ENCODE results near the gene SPECC1. TPM values are rescaled to one million over a fixed set of nuclear protein-coding genes. Genes with fewer than 3 reads are reported as not detected.

SPECC1 gene
- polyA plus RNA-seq, 3 donors = 36.0 to 58.4 (median 50.5) TPM

GRCh38 chr17:20210614-20211013, 201.5 kb downstream of the SPECC1 start:
- peaks cover 62 to 92% of the 10 kb centered on the region in 2 donors for H3K36me3 ChIP-seq (replicated peaks in 1 of 2; ENCODE audit: control insufficient read depth in 1 of 2, insufficient read depth in 2 of 2, low read length in 2 of 2)
- no peaks in the 10 kb centered on the region for H3K4me1 ChIP-seq (ENCODE audit: control insufficient read depth in 1 of 2, insufficient read depth in 2 of 2, low read length in 2 of 2)
- TF ChIP-seq CTCF (IDR thresholded peaks at IDR 0.05) = no peak
- Mint-ChIP-seq H3K36me3 (peaks cover 56 to 89% of the 10 kb centered on the region in 2 donors), H3K27ac (peak overlapping the region in 1 of 7 donors; percentile 42), H3K27me3 (ENCODE audit: low read depth in 3 of 3) (no peaks in the 10 kb centered on the region), H3K4me1 (no peaks in the 10 kb centered on the region), H3K9me3 (peaks cover 0 to 3% (median 0%) of the 10 kb centered on the region in 7 donors), H3K4me3 (no peak overlapping the region)
- no peak overlapping the region for H2AFZ ChIP-seq (ENCODE audit: insufficient read depth, low read depth, low read length, poor library complexity, severe bottlenecking)
- intact Hi-C loops (cut with micrococcal nuclease) = no loop called here
- H3K4me3 ChIP-seq (replicated peaks in 1 of 3; ENCODE audit: low read depth in 2 of 3, low read length in 3 of 3) = no peak overlapping the region
- H4K20me1 ChIP-seq (ENCODE audit: insufficient read depth, low read length) = peaks cover 38% of the 10 kb centered on the region
- H3K27me3 ChIP-seq (ENCODE audit: control insufficient read depth in 2 of 2, insufficient read depth in 2 of 2, low read length in 2 of 2) = no peaks in the 10 kb centered on the region
- DNase-seq = no peak
- peaks cover 36% of the 10 kb centered on the region for H3K79me2 ChIP-seq (ENCODE audit: insufficient read depth, low read length)
- no peak overlapping the region for H3K9ac ChIP-seq (ENCODE audit: insufficient read depth, low read length, poor library complexity, severe bottlenecking)
- H3K4me2 ChIP-seq (replicated peaks; ENCODE audit: extremely low read depth, low read length, poor library complexity, severe bottlenecking) = no peak overlapping the region
- 100% methylated on average over 7 of the region's 8 CpGs for WGBS (ENCODE audit: insufficient coverage)
- no peak overlapping the region for H3K27ac ChIP-seq (ENCODE audit: low read depth in 1 of 2, low read length in 2 of 2)
- no peaks in the 10 kb centered on the region for H3K9me3 ChIP-seq (replicated peaks in 1 of 2; ENCODE audit: control insufficient read depth in 1 of 2, insufficient read depth in 1 of 2, low read length in 2 of 2)

- 100% methylated on average over 2 of the region's 3 CpGs for WGBS (ENCODE audit: insufficient coverage)
- peaks cover 0 to 3% (median 0%) of the 10 kb centered on the region in 7 donors for H3K9me3 Mint-ChIP-seq
- Histone ChIP-seq H3K36me3 (replicated peaks in 1 of 2; ENCODE audit: control insufficient read depth in 1 of 2, insufficient read depth in 2 of 2, low read length in 2 of 2) (peaks cover 58 to 92% of the 10 kb centered on the region in 2 donors), H3K9ac (ENCODE audit: insufficient read depth, low read length, poor library complexity, severe bottlenecking) (no peak overlapping the region), H3K4me3 (replicated peaks in 1 of 3; ENCODE audit: low read depth in 2 of 3, low read length in 3 of 3) (no peak overlapping the region), H3K4me1 (ENCODE audit: control insufficient read depth in 1 of 2, insufficient read depth in 2 of 2, low read length in 2 of 2) (no peaks in the 10 kb centered on the region), H3K27me3 (ENCODE audit: control insufficient read depth in 2 of 2, insufficient read depth in 2 of 2, low read length in 2 of 2) (no peaks in the 10 kb centered on the region), H3K79me2 (ENCODE audit: insufficient read depth, low read length) (peaks cover 35% of the 10 kb centered on the region), H3K9me3 (replicated peaks in 1 of 2; ENCODE audit: control insufficient read depth in 1 of 2, insufficient read depth in 1 of 2, low read length in 2 of 2) (no peaks in the 10 kb centered on the region), H2AFZ (ENCODE audit: insufficient read depth, low read depth, low read length, poor library complexity, severe bottlenecking) (no peak overlapping the region), H3K4me2 (replicated peaks; ENCODE audit: extremely low read depth, low read length, poor library complexity, severe bottlenecking) (no peak overlapping the region), H3K27ac (ENCODE audit: low read depth in 1 of 2, low read length in 2 of 2) (no peak overlapping the region), H4K20me1 (ENCODE audit: insufficient read depth, low read length) (peaks cover 43% of the 10 kb centered on the region)
- no peak overlapping the region for H3K4me3 Mint-ChIP-seq
- H3K27ac Mint-ChIP-seq = peak overlapping the region in 1 of 7 donors; percentile 22
- H3K27me3 Mint-ChIP-seq (ENCODE audit: low read depth in 3 of 3) = no peaks in the 10 kb centered on the region
- TF ChIP-seq CTCF (IDR thresholded peaks at IDR 0.05) = no peak
- intact Hi-C loops (cut with micrococcal nuclease) = no loop called here
- H3K36me3 Mint-ChIP-seq = peaks cover 58 to 88% of the 10 kb centered on the region in 2 donors
- no peak for DNase-seq
- no peaks in the 10 kb centered on the region for H3K4me1 Mint-ChIP-seq
Observed at GRCh38 chr17:20211246-20211645, 202.1 kb downstream of the SPECC1 start.
